VCaP (cell line): ENCODE data around the gene DRAP1.
A peak's percentile ranks its signal among the peaks of the same experiment; 100 is the strongest.

Experiments used
- H3K27ac ChIP-seq: fragments of 450-650 bp; 2 replicates; pipeline ENCODE4 v1.5.1; 2017
- TF ChIP-seq, protein P1 (sequence below): fragments of 450-650 bp; conservative IDR thresholded peaks from 2 replicates; pipeline ENCODE4 v1.5.1; 2017; ENCODE audit warnings: mild to moderate bottlenecking, moderate library complexity

DRAP1 gene

DNA sequence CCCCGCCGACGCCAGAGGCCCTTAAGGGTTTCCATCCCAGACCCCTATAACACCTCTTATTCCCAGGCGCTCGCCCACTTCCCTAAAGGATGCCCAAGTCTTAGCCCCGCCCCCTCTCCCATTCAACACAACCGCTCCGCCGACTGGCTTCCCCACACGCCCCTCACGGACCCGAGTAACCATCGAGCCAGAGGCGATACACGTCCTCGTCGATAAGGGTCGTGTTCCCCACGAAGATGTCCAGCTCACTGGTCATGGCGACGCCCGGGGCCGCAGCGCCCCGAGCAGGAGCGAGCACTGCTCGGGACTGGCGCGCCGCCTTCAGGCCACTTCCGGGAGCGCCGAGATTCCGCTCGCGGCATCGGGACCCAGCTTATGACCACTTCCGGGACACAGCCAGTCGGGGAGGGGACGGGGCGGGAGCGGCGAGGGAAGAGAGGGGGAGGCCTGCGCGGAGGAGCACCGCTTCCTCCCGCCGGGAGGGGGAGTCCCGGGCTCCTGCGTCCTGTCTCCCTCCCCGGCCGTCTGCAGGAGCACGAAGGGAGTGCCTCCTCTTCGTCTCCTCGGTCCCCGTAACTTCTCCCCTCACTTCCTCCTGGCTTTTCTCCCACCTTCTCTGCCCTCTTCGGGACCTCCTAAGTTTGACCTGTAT is 30.9 kb upstream of the DRAP1 start, which contains the start of gene FIBP:
TSS of gene FIBP (minus strand) at position 309 of the 652 bp plus-strand sequence. CDS start at position 256, 53 bp downstream.
- TF ChIP-seq, protein P1, sequence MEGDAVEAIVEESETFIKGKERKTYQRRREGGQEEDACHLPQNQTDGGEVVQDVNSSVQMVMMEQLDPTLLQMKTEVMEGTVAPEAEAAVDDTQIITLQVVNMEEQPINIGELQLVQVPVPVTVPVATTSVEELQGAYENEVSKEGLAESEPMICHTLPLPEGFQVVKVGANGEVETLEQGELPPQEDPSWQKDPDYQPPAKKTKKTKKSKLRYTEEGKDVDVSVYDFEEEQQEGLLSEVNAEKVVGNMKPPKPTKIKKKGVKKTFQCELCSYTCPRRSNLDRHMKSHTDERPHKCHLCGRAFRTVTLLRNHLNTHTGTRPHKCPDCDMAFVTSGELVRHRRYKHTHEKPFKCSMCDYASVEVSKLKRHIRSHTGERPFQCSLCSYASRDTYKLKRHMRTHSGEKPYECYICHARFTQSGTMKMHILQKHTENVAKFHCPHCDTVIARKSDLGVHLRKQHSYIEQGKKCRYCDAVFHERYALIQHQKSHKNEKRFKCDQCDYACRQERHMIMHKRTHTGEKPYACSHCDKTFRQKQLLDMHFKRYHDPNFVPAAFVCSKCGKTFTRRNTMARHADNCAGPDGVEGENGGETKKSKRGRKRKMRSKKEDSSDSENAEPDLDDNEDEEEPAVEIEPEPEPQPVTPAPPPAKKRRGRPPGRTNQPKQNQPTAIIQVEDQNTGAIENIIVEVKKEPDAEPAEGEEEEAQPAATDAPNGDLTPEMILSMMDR, result peak; percentile 100
- H3K27ac ChIP-seq, result peak within 1 kb of the TSS; percentile 94

DNA sequence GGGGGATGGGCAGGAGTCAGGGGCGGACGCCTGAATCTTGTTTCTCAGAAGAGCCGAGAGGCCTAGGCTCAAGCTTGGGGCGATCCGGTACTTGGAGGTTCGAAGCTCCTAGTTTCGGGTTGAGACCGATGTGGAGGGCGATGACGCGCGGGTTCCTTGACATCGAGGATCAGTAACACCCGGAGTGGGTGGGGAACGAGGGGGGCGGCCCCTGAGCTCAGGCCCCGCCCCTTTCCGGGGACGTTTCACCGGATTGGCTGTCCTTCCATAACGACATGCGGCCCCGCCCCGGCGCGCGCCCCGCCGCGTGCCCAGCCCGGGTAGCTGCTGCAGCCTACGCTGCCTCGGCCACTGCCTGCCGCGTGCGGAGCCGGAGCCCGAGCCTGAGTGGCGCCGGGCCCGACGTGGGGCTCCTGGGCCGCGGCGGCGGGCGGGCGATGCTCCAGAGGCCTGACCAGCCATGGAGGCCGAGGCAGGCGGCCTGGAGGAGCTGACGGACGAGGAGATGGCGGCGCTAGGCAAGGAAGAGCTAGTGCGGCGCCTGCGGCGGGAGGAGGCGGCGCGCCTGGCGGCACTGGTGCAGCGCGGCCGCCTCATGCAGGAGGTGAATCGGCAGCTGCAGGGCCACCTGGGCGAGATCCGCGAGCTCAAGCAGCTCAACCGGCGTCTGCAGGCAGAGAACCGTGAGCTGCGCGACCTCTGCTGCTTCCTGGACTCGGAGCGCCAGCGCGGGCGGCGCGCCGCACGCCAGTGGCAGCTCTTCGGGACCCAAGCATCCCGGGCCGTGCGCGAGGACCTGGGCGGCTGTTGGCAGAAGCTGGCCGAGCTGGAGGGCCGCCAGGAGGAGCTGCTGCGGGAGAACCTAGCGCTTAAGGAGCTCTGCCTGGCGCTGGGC is 28.7 kb upstream of the DRAP1 start, which contains the start of gene CCDC85B:
TSS of gene CCDC85B (plus strand) at position 350 of the 895 bp plus-strand sequence. CDS start at position 461, 111 bp downstream.
- peak within 1 kb of the TSS; percentile 94 for H3K27ac ChIP-seq

DNA sequence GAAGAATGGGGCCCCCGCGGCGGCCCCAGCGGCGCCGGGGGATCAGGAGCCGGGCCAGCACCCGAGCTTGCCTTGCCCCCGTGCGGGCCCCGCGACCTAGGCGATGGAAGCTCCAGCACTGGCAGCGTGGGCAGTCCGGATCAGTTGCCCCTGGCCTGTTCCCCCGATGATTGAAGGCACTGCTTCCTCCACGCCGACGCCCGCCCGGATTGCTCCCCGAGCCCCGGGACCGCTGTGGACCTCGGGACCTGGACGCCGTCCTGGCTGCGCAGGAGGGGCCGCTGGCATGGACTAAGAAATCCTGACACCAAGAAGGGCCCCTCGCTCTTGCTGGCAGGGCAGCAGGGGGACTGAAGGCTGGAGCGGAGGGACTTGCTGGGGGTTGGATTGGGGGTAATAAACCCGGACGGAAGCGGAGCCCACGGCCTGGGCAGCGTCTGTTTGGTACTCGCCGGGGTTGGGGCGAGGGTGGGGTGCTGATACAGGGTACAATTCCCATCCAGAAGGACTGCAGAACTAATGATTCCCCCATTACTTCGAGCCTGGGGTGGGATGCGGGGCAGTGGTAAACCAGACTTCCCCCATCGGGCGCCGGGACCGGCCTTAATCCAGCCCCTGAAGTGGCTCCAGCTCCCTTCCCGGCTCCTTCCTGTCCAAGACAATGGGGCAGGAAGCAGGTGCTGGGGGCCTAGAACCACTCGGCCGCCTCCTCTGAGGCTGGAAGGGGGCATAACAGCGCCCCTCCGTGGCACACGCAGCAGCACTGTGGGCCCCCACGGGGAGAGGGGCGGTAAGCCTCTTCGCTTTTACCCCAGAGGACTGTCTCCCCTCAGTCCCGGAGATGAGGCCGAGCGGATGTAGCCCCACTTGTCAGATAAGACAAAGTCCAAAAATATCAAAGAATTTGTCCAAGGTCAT is 27.7 kb upstream of the DRAP1 start:
- TF ChIP-seq, protein P1, result peak; percentile 1; the same call in 1 of the 2 replicates
- H3K27ac ChIP-seq, result peak overlapping the region; percentile 94

More for the DNA sequence above, 28.7 kb upstream of the DRAP1 start, which contains the start of gene CCDC85B:
- TF ChIP-seq, protein P1, result peak; percentile 42

DNA sequence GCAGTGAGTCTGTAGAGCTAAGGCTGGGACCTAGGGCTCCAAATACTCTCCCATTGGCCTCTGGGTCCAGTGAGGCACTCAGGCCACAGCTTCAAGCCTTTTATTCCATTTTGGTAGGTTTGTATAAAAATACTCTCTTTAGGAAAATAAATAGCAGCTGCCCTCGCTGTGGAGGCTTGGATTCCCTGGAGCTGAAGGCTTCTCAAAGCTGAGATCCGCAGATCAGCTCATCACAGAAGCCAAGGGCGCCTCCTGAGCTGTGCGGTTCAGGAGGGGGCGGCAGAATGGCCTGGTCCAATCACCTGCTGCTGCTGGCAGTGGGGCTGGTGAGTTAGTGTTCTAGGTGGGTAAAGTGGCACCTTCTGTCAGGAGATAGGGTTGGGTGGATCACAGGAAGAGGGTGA is 27.1 kb upstream of the DRAP1 start:
- peak overlapping the region; percentile 94; the same call in 1 of the 2 replicates for H3K27ac ChIP-seq

DNA sequence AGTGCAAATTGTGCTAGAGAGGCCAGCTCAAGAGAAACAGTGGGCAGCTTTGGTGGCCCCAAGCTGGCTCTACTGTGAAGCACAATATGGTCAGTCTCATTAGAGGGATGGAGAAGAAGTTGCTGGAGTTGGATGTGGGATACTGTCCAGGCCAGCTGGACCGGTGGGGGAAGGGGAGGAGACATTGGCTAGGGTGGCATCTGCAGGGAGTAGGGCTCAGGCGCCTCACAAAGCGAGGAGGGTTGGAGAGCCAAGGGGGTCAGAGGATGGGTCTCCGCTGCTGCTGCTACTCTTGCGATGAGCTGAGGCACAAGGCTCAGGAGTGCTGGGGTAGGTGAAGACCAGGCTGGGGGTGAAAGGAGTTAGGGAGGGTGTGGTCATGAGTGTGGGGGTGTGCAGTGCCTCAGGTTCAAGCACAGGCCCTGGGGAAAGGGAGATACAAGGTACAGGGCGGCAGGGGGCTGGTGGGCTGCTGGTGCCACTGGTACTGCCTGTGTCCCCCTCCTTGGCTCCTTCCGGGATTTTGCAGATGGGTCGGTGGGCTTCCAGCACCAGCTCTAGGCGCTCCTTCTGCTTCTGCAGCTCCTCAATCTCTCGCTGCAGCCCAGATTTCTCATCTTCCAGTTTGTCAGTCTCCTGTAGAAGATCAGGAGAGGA is 26.4 kb upstream of the DRAP1 start:
- TF ChIP-seq, protein P1, result no peak
- peak overlapping the region; percentile 40; the same call in 1 of the 2 replicates for H3K27ac ChIP-seq

- TF ChIP-seq, protein P1, result no peak
- peak overlapping the region; percentile 40 for H3K27ac ChIP-seq
Measured at GRCh38 chr11:65894034-65894591, 25.1 kb upstream of the DRAP1 start.

GRCh38 chr11:65895482-65895981 is 23.7 kb upstream of the DRAP1 start:
- H3K27ac ChIP-seq, result no peak overlapping the region

More at GRCh38 chr11:65895482-65895981, 23.7 kb upstream of the DRAP1 start:
- TF ChIP-seq, protein P1, result no peak
